Kidney epithelial cell (primary cell): ENCODE results near the gene SRM. TPM values are rescaled to one million over a fixed set of nuclear protein-coding genes. Genes with fewer than 3 reads are reported as not detected.
"Not testable (repeated sequence)": the region's sequence is repeated elsewhere in the genome, so short reads cannot be mapped to it uniquely, and the experiment has no call there.

Experiments
- DNase-seq: peaks from one replicate; pipeline ENCODE4 v3.0.0-alpha.2; 2010; ENCODE audit warnings: low read depth
- H3K27me3 ChIP-seq: 2 replicates; pipeline ENCODE4 v1.6.0; 2011; ENCODE audit warnings: low read length; ENCODE audit not compliant: control insufficient read depth, insufficient read depth
- H3K36me3 ChIP-seq: 2 replicates; pipeline ENCODE4 v1.5.1; 2011; ENCODE audit warnings: low read length; ENCODE audit not compliant: control insufficient read depth, insufficient read depth
- H3K4me3 ChIP-seq: 2 replicates; pipeline ENCODE4 v1.5.1; 2011; ENCODE audit warnings: low read depth, mild to moderate bottlenecking, control low read depth, low read length
- CTCF ChIP-seq: IDR thresholded peaks from 2 replicates; pipeline ENCODE4 v1.5.1; 2011; ENCODE audit warnings: mild to moderate bottlenecking, moderate library complexity, low read length, control low read depth, inconsistent platforms; ENCODE audit not compliant: insufficient read depth, poor library complexity, severe bottlenecking
- total RNA-seq: library from RNA; depleted of rRNA; stranded (reverse); fragments of >200 nt; gene quantifications from 2 replicates; pipeline ENCODE4 v1.2.3, GENCODE V29; 2015

Gene SRM
- 75.0 and 75.4 TPM in 2 replicates for total RNA-seq

GRCh38 chr1:11059968-11060830 is at the start of gene SRM:
Gene SRM, minus strand, starts transcription at chr1:11060018. Its CDS starts 75 bp downstream, at chr1:11059943.
- TF ChIP-seq CTCF: no peak
- peak; percentile 57 for DNase-seq
- Histone ChIP-seq H3K36me3 (peaks cover 3% of the 10 kb centered on the region), H3K4me3 (peak within 1 kb of the TSS; percentile 92), H3K27me3 (no peaks in the 10 kb centered on the region)

DNA sequence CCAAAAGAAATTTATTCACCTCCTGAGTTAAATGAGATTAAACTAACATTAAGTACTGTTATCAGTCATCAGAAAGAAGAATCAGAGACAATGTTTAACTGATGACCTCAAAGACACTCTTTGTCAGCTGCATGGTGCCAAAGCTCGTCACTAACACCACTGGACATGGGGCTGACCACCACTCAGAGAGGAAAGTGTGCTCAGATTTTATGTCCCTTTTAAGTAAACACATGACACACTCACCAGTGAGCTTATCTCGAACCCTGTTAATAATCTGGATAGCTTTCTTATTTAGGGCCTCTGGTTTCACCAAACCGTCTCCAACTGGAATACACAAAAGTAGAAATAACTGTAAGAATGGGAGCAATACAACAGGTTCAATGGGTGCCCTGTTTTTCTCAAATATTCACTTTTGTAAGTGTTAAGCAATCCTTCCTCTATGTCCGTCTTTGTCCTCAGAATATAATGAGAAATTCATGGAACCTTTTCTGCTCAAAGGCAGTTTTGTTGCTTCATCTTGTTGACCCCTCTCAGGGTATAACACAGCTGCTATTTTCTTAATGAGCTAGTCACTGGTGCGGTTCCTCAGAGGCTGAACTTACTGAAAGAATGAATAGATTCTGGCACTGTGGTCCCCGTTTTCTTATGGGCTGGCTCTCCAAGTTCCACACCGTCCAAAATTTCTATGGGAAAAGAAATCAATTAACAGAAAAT is 49.4 kb upstream of the SRM start:
- TF ChIP-seq CTCF: no peak
- DNase-seq: no peak
- H3K27me3 ChIP-seq: no peaks in the 10 kb centered on the region

DNA sequence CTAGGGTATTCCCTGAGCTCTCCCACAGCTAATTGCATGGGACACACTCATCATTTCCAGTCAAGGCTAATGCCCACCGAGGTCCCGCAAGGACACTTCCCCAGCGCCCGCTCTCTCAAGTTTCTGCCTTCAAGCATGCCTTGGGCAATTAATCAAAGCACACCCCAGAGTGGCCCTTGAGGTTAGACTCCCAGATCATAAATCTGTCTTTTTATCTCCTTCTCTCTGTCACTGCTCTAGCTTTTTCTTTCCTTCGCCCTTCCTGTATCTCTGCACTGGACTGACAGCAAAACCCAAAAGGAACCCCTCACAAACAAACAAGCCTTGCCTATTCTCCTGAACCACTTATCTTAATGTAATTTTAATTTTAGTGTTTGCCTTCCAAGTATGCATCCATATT is 47.8 kb upstream of the SRM start:
- H3K27me3 ChIP-seq: no peaks in the 10 kb centered on the region
- no peak overlapping the region for H3K4me3 ChIP-seq
- peaks cover 3% of the 10 kb centered on the region for H3K36me3 ChIP-seq
- no peak for DNase-seq
- TF ChIP-seq CTCF: no peak

More for the DNA sequence above, 49.4 kb upstream of the SRM start:
- H3K4me3 ChIP-seq: no peak overlapping the region
- peaks cover 3% of the 10 kb centered on the region for H3K36me3 ChIP-seq

GRCh38 chr1:11105586-11105985 is 45.8 kb upstream of the SRM start:
- no peak for DNase-seq
- TF ChIP-seq CTCF: no peak
- Histone ChIP-seq H3K27me3 (no peaks in the 10 kb centered on the region), H3K4me3 (no peak overlapping the region), H3K36me3 (peaks cover 3% of the 10 kb centered on the region)

- H3K36me3 ChIP-seq: peaks cover 2% of the 10 kb centered on the region
- TF ChIP-seq CTCF: no peak
- H3K4me3 ChIP-seq: no peak overlapping the region
- no peak for DNase-seq
- no peaks in the 10 kb centered on the region for H3K27me3 ChIP-seq
Measured at GRCh38 chr1:11101347-11101746, 41.5 kb upstream of the SRM start.

DNA sequence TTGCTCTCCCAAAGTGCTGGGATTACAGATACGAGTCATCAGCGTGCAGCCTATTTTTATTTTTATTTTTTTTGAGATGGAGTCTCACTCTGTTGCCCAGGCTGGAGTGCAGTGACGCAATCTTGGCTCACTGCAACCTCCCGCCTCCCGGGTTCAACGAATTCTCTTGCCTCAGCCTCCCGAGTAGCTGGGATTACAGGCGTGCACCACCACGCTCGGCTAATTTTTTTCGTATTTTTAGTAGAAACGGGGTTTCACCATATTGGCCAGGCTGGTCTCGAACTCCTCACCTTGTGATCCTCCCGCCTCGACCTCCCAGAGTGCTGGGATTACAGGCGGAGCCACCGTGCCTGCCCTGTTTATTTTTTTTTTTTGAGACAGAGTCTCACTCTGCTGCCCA is 41.0 kb upstream of the SRM start:
- not testable (repeated sequence) for H3K27me3 ChIP-seq, H3K36me3 ChIP-seq, DNase-seq, H3K4me3 ChIP-seq
